HK-2 (cell line): Measurements from ENCODE around the gene PRKCD.

ENCODE experiments used
- DNase-seq: peaks from one replicate; pipeline ENCODE4 v3.0.0-alpha.2; 2018; ENCODE audit not compliant: unreplicated experiment

Gene PRKCD

DNA sequence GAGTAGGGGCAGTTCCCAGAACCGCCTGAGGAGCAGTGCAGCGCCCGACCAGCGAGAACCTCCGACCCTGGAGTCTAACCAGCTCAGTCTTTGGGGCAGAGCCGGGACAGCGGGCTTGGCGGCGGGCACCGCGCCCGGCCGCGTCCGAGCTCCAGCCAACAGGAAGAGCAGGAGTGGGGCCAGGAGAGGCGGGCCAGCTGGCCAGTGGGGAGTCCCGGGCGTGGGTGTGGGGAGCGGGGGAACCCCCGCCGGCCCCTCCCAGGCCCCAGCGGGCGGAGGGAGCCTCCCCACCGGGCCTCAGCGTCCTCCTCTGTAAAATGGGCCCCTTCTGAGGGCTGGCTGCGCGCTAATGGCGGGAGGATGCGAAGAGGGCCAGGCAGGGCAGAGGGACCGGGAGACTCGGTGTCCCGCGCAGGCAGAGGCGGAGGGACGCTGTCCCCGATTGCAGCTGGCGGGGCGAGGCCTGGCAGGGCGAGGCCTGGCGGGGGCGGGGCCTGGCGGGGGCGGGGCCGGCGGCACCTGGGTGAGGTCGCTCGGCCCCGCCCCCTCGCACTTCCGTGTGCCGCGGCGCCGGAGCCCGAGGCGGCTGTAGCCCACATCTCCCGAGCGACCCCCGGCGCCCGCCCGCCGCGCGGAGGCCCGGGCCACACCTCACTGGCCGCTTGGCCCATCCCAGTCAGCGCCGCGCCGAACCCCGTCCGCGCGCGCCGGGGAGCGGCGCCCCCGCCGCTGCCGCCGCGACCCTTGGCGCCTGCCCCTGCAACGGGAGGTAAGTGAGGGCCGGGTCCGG lies at the start of gene PRKCD:
Gene PRKCD (plus strand): TSS at position 550 of the 790 bp plus-strand sequence. CDS start 17,214 bp downstream, outside the sequence.
- peak; percentile 82 for DNase-seq

DNA sequence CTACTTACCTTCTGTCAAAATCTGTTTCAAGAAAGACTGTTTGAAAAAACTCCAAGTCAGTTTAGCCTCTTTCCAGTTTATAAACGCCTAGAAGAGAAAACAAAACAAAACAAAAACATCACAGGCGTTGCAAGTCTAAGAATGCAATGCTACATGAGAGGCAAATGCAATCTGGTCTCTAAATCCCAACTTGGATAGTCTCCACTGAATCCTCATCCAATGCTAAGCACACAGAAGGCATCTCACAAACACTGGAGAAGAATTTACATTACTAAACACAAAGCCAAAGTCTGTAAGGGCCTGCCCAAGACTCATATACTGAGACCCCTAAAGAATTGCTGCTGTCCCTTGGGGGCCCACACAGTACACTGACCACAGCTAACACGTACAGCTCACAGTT lies 49.2 kb upstream of the PRKCD start:
- no peak for DNase-seq

DNA sequence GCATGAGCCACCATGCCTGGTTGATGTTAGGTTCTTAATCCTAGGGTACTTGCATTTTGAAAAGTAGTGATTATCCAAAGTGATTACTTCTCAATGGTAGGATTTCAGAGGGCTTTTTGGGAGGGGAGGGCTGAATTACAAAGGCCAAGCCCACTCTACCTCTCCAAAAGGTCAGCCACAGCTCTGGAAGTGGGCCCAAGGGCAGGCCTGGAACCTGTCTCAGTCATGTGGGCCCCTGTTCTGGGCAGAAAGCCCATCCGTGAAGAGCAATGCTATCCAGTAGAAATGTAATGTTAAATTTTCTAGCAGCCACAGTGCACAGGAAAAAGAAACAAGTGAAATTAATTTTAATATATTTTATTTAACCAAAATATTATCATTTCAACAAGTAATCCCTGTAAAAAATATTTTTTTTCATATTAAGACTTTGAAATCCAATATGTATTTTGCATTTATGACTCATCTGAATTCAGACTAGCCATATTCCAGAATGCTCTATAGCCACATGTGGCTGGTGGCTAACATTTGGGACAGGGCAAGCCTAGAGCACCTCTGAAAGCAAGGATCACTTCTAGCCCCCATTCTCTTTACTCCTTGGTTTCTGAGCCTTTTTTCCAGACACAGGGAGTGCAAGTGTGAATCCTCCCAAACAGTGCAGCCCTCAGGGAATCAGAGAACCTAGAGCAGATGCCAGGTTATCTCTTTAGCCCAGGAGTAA lies 47.6 kb upstream of the PRKCD start:
- DNase-seq = no peak

DNA sequence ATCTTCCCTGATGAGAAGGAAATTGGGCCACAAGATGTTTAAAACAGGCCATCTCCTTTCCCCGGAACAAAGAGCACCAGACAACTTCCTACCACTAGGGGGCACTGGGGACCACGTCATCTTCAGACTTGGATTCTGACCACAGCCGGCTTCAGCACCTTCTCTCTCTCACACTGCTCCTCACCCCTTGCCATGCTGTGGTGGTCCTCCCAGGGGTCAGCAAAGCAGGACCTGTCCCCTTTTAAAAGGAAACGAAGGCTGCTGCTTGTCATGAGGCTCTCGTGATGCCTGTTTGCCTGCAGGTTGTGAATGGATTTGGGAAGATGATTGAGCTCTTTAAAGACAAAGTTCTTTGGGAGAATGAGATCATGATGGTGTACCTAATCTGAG lies 47.0 kb upstream of the PRKCD start:
- DNase-seq = peak; percentile 69

DNA sequence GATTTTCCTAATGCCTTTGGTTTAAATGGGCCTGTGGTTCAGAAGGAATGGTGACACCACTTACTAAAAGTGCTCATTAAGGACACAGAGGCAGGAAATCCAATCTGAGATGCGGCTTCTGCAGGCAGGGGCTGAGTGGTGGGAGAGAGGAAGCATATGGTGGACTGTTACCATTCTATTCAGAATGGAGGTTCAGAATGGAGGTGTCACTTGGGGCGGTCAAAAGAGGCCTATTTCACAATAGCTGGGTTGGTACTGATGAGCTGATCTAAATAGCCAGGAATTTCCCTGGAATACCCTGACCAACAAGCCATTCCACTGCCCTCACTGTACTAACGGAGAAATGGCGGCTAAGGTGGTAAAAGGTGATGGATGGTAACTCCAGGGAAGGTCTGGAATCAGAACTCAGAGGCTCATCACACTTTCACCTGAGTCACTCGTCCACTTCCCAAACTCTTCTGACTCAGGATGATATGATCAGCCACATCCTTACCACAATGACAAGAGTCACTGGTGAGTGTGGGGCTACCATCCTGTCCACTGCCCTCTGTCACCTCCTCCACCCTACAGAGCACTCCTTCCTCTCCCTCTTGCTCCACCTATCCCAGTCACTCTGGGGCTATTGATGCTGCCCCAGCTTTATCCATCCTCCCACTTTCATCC lies 46.5 kb upstream of the PRKCD start:
- peak; percentile 46 for DNase-seq

DNA sequence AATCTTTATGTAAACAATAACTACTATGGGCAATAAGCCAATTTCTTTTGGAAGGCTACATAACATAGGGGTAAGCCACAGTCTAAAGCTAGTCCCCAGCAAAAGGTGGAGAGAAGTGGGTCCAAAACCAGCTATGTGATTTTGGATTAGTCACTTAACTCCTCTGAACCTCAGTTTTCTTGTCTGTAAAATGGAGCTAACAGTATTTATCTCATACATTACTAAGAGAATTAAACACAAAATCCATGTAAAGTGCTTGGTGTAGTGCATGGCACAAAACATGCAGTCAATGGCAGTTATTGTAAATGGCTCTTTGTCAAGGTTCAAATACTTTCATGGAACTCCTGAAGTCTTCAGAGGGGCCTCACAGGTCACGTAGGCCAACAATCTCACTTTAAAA lies 44.1 kb upstream of the PRKCD start:
- DNase-seq = no peak

DNA sequence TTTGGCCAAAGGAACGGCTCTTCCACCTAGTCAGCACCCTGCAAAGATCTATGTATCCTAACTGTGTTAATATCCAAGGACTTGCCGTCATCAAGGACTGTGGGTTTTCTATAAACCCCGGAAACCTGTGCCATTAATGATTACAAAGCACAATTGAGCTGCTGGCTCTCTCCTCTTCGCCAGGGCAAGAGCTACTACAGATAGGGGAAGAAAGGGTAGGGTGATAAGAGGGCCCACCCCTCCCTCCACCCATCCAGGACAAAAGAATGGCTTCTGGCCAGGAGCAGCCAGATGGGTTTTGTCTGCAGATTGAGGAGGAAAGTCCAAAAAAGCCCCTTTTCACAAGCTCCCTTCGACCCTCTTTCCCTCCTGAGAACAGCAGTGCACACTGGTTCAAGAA lies 40.7 kb upstream of the PRKCD start:
- DNase-seq = no peak

DNA sequence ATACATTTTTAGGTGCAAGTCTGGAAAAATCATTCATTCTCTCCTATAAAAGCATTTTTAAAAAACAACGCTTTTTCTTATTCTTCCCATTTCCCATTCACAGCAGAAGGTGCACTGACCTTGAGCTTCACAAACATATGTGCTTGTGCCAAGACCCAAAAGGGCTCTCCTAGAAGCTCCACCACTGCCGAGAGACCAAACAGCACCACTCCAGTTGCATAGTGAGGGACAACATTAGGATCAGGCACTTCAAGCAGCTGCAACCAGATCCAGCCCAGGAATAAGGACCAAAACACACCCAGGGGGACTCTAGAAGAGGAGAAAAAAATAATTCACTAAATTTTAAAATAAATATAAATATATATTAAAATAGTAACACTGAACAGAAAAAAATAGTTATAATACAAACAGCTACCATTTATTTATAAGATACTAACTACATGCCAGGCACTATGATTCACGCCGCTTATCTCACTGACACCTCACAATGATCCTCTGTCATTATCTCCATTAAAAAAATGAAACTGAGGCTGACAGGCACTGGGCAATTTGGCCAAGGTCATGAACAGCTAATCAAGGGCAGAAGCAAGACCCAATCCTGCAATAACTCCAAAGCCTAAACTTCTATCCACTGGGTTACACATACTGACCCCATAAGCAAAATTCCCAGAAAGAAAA lies 38.6 kb upstream of the PRKCD start:
- DNase-seq = no peak

DNA sequence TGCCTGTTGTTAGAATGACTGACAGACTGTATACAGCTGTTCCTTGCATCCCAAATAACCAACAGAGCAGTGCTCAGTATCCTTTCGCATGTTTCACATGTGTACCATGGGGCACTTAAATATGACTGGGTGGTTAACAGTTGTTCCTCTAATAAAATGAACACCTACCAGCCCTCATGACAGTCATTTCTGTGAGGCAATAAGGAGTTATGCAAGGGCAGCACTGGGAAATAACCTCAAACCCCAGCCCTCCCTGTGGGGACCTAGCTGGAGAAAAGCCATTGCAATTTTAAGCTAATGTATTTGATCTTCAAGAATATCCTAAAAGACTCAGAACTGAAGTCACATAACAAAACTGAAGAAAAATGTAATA lies 38.1 kb upstream of the PRKCD start:
- no peak for DNase-seq

DNA sequence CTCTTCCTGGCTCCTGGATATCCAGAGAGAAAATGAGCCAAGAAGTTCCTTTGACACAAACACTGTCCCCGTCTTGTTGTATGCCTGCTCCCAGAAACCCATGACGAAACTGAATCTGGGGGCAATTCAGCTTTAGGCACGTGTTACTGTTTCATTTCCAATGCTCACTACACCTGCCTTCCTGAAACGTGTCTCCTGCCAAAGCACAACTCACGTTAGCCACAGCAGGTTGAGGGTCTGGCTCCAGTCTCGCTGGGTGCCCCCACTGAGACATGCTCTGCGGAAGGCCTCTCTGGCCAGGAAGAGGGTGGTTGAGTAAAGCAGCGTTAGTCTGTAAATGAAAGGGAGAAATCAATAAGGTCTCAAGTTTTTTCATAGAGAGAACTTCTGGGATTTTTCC lies 37.5 kb upstream of the PRKCD start:
- DNase-seq = no peak

DNA sequence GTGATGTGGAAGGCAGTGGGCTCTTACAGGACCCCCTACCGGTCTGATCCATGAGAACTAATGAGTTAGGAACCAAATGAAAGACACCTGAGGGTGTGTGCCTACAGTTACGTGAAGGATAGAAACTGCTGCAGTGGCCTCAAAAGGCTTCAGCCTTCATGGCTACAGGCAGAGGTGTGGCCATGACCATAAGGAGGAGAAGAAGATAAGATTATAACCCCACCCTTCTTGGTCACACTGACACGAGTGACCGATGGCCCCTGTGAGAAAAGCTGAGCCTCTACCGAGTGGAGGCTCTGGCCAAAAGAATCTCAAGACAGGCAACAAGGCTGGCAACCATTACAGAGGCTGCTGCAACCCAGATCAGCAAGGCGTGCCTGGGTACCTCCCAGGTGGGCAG lies 37.1 kb upstream of the PRKCD start:
- no peak for DNase-seq

DNA sequence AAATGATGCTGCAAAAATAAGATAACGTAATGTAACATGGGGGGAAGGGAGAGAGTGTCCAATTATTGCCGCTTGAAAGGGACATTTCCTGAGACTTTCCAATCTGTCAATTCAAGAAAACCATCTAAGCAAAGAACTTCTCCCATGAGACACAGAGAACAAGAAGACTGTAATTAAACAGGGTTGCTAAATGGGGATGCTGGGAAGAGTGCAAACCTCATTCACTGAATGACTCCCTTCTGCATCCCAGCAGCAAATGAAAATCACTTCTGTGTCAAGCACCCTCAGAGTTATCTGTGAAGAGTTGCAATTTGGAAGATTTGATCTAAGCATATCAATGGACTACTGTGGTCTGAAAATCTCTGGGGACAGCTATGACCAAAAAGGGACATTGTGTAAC lies 34.4 kb upstream of the PRKCD start:
- DNase-seq = no peak

DNA sequence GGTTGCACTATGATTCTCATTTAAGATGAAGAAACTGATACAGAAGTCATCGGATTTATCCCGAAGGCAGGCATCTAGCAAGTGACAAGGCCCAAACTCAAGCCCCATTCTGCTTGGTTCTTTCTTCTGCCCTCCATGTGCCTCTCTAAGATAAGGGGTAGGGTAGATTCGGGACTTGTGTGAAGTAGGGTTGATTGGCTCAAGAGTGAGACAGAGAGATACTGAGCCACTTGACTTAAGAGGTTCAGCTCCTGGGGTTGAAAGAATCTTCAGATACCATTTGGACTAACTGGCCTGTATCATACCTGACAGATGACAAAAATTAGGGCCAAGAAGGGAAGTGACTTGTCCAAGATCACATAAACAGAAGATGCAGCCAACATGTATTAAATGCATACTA lies 31.7 kb upstream of the PRKCD start:
- DNase-seq = no peak

DNA sequence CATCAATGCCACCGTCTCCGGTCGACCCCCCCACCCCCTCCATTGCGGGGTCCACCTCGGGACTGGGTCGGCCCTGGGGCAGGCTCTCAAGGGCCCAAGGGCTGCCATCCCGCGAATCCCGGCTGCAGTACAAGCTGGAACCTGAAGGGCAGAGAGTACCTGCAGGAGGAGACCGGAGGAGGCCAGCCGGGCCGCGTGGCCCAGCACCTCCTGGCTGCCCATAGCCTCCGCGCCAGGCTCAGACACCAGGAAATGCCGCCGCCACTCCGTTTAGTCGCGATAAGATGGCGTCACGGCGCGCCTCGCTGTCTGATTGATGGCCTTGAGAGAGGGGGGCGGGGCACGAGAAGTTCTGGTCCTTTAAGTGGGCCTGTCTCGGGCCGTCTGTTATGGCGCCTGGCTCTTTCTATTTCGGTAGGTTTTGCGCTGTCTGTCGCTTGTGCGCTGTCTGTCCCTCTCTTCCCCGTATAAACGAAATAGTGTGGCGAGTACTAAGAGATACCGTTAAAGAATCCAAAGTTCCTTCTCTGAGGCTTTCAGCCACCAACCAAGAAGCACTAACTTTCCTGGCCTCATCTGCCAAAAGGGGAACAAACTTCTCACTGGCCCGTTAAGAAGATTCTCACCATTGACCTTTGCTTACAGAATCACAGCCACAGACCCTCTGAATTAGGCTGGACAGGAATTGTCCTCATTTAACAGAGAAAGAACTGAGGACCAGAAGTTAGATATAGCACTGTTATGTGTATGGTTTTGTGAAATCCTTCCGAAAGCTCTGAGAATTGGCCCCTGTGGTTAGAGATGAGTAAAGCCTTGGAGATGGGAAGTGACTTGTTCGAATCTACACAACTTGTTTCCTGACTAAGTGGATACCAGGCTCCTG lies 30.6 kb upstream of the PRKCD start, which contains the start of gene RFT1:
Gene RFT1 (minus strand): TSS at position 257 of the 883 bp plus-strand sequence. CDS start 35 bp downstream, at position 222.
- peak; percentile 93 for DNase-seq

DNA sequence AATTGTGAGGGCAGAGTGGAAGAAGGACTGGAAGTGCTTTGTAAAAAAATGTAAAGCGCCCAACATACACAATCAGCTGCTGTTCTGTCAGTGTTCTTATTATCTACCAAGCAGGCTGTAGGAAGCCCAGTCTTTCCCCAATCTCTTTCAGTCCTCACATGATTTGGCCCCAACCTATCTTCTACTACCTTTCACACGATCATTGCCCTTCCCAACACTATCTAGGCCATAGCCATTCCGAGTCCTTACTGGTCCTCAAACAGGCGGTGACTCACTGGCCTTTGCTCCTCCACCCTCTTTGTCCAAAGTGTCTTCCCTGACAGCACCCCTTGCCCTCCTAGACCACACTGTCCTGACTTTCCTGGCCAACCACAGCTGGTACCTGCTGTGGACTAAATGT lies 29.9 kb upstream of the PRKCD start:
- DNase-seq = no peak

DNA sequence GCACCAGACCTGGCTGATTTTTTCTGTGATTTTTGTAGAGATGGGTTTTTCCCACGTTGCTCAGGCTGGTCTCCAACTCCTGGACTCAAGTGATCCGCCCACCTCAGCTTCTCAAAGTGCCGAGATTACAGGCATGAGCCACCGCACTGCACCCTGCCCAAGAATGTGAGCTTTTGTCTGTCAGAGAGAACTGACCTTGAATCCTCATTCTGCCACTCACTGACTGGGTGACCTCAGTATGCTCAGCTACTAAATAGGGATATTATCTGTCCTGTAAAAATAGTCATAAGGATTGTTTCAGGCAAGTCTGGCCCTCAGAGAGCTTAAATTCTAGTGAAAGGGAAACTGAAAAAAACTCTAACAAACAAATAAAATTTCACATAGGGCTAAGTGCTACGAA lies 28.7 kb upstream of the PRKCD start:
- DNase-seq = no peak

DNA sequence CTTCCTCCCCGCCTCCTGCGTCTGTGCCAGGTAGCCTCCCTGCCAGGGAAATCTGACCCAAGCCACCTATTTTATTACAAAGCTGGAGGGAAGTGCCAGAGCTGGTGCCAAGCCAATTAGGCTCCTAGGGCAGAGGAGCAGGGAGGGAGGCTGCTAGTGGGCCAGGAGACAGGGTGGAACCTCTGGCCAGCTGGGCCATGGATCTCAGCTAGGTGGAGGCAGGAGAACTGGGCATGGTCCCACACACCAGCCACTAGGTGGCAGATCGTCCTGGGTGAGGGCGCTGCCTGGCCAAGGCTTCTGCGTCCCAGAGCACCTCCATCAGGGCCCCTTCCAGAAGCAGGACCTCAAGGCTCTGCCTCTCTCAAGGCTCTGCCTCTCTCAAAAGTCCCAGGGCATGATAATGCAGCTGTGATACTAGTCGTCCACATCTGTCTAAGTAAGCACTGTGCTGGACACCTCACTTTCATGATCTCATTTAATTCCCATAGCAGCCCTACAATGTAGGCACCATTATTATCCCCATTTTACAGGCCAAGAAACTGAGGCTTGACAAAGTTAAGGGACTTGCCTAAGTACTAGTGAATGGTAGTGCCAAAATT lies 26.3 kb upstream of the PRKCD start:
- DNase-seq = peak; percentile 55

DNA sequence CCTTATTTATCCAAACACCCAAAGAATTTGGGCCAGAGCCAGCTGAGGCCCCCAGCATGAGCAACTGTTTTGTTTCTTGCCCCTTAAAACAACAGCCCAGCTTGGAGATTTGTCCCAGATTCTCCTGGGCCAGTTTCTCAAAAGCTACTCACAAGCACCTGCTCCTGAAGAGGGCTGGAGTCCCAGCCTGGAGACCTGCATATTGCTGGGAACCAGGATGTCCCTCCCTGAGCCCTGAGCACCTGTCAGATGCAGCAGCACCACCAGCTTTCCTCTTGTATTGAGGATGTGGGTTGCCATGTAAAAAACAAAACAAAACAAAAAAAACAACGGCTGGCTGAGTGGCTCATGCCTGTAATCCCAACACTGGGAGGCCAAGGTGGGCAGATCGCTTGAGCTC lies 23.8 kb upstream of the PRKCD start:
- no peak for DNase-seq

DNA sequence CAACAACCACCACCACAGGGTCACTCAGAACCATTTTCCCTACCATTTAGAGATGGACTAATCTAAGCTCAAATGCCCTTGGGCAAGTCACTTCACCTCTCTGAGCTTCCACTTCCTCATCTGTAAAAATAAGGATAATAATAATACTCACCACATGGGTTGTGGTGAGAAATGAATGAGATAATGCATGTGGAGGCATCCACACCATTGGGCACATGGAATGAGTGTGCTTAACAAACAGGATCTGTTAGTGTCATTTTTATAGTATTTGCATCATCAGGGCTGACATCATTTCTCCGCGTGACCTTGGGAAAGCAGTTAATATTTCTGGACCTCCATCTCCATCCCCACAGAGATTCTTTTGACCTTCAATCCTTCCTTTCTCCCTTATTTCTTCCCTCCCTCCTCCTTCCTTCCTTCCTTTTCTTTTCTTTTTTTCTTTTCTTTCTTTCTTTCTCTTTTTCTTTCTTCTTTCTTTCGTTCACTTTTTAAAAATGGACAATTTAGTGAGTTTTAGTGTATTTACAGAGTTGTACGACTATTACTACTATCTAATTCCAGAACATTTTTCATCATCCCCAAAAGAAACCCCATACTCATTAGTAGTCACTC lies 23.1 kb upstream of the PRKCD start:
- DNase-seq = no peak
